Transverse colon (tissue), 4 donors: ENCODE data around the gene GNA12. TPM values are rescaled to one million over a fixed set of nuclear protein-coding genes. Genes with fewer than 3 reads are reported as not detected.
"Not testable (repeated sequence)": the region's sequence is repeated elsewhere in the genome, so short reads cannot be mapped to it uniquely, and the experiment has no call there.

Experiments used
- DNase-seq: peaks from one replicate; pipeline ENCODE4 v3.0.0-alpha.2; 2019
- H3K27ac ChIP-seq, 4 donors: fragments of 200-600 bp; sonication (generic); 2 replicates each; pipeline ENCODE4 v1.5.1; 2016 to 2018; ENCODE audit warnings: inconsistent platforms in 4 of 4
- H3K27me3 ChIP-seq: fragments of 200-600 bp; sonication (generic); 2 replicates; pipeline ENCODE4 v1.5.1; 2017; ENCODE audit warnings: inconsistent platforms
- H3K36me3 ChIP-seq, 4 donors: fragments of 200-600 bp; sonication (generic); 2 replicates each; pipeline ENCODE4 v1.5.1; 2017 to 2019; ENCODE audit warnings: inconsistent platforms in 4 of 4
- H3K4me1 ChIP-seq, 4 donors: fragments of 200-600 bp; sonication (generic); 2 replicates each; pipeline ENCODE4 v1.5.1; 2017 to 2020; ENCODE audit warnings: inconsistent platforms in 4 of 4
- H3K4me3 ChIP-seq, 4 donors: fragments of 200-600 bp; sonication (generic); 1 replicate in 1 of 4; 2 replicates in 3 of 4; pipeline versions ENCODE4 v1.5.1 to v1.6.1; 2017 to 2019; ENCODE audit warnings: inconsistent platforms in 4 of 4
- H3K9me3 ChIP-seq, 2 donors: fragments of 200-600 bp; sonication (generic); 2 replicates each; pipeline ENCODE4 v1.5.1; 2017 to 2019; ENCODE audit warnings: inconsistent platforms in 2 of 2
- CTCF ChIP-seq, 5 experiments: fragments of 200-600 bp in 3 of 5; fragments of 450-650 bp in 2 of 5; sonication (generic) in 3 of 5; IDR thresholded peaks; 1 replicate in 2 of 5; 2 replicates in 3 of 5; pipeline ENCODE4 v1.5.1; 2016 to 2017; ENCODE audit warnings: antibody characterized with exemption in 5 of 5, inconsistent platforms in 3 of 5, mild to moderate bottlenecking in 2 of 5, moderate library complexity in 1 of 5
- EP300 ChIP-seq: sonication (generic); formaldehyde crosslinking; IDR thresholded peaks from one replicate; pipeline ENCODE4 v1.6.1; 2017; ENCODE audit warnings: antibody characterized with exemption, low read depth
- POLR2A ChIP-seq: fragments of 450-650 bp; IDR thresholded peaks from one replicate; pipeline ENCODE4 v1.6.1; 2016; ENCODE audit warnings: antibody characterized with exemption, mild to moderate bottlenecking, moderate library complexity
- POLR2AphosphoS5 ChIP-seq, 3 donors: sonication (generic); formaldehyde crosslinking; IDR thresholded peaks; one replicate each; pipeline ENCODE4 v1.6.1; 2016; ENCODE audit warnings: antibody characterized with exemption in 3 of 3
- WGBS, 2 donors: methylation state at CpG; one replicate each; pipeline ENCODE4 v1.1.5; 2018; ENCODE audit warnings: low coverage in 1 of 2; 5-methylcytosine and 5-hydroxymethylcytosine counted together
- in situ Hi-C, 4 donors: fragments of 200-750 bp; cut with MboI; loops; one replicate each; pipeline versions ENCODE4 v1.15.0 to v1.15.1; 2017; ENCODE audit warnings: low sequenced_read_pairs in 3 of 4, low pct_ligation_motif_present in 1 of 4, low pct_unique_long_range_greater_than_20kb in 1 of 4
- intact Hi-C: fragments of 100-400 bp; cut with DNase I; formaldehyde crosslinking; loops from one replicate; pipeline ENCODE4 v1.15.1; 2023; ENCODE audit warnings: low total_unique reads
- total RNA-seq, 4 donors: library from RNA; depleted of rRNA; stranded (reverse); fragments of >200 nt; gene quantifications; one replicate each; pipeline ENCODE4 v1.1.0, GENCODE V29; 2016

GNA12 gene
- total RNA-seq, 4 donors from 2014 or later, result 18.9 to 39.6 (median 22.2) TPM

- Histone ChIP-seq H3K9me3 (no peaks in the 10 kb centered on the region), H3K4me1 (peaks cover 0 to 7% (median 2%) of the 10 kb centered on the region in 4 donors), H3K27ac (no peak overlapping the region), H3K4me3 (no peak overlapping the region), H3K36me3 (no peaks in the 10 kb centered on the region), H3K27me3 (no peaks in the 10 kb centered on the region)
- WGBS, 2 donors, result 87 to 96% methylated on average over 5 of the region's 5 CpGs
- intact Hi-C loops (no loop called here), in situ Hi-C loops (no loop called here)
- no peak for TF ChIP-seq POLR2AphosphoS5 (IDR thresholded peaks at IDR 0.05)
- no peak for TF ChIP-seq CTCF (IDR thresholded peaks at IDR 0.05)
- TF ChIP-seq EP300, result no peak
- TF ChIP-seq POLR2A, result no peak
- DNase-seq, result no peak
Observed at GRCh38 chr7:2750004-2750407, 94.1 kb downstream of the GNA12 start.

- H3K9me3 ChIP-seq, H3K4me3 ChIP-seq, DNase-seq, H3K4me1 ChIP-seq, H3K27ac ChIP-seq, intact Hi-C loops, H3K27me3 ChIP-seq, in situ Hi-C loops, H3K36me3 ChIP-seq: not testable (repeated sequence)
Observed at GRCh38 chr7:2748684-2749083, 95.4 kb downstream of the GNA12 start.

- H3K4me3 ChIP-seq, intact Hi-C loops, H3K27me3 ChIP-seq, in situ Hi-C loops, H3K4me1 ChIP-seq, H3K36me3 ChIP-seq, H3K9me3 ChIP-seq, H3K27ac ChIP-seq, DNase-seq: not testable (repeated sequence)
- WGBS, 2 donors, result 89 to 100% methylated on average over 3 to 20 of the region's 20 CpGs
Observed at GRCh38 chr7:2743523-2744185, 100.5 kb downstream of the GNA12 start.

- H3K27me3 ChIP-seq, result no peaks in the 10 kb centered on the region
- H3K4me3 ChIP-seq, result no peak overlapping the region
- no peaks in the 10 kb centered on the region for H3K36me3 ChIP-seq
- no peak for DNase-seq
- intact Hi-C loops (no loop called here), in situ Hi-C loops (no loop called here)
- 94 to 96% methylated on average over 9 to 19 of the region's 19 CpGs for WGBS, 2 donors
- H3K4me1 ChIP-seq, result peaks cover 3 to 24% (median 10%) of the 10 kb centered on the region in 4 donors
- TF ChIP-seq CTCF (IDR thresholded peaks at IDR 0.05) (no peak), POLR2AphosphoS5 (IDR thresholded peaks at IDR 0.05) (no peak), POLR2A (no peak), EP300 (no peak)
- peak overlapping the region in 3 of 4 donors; percentile 23 to 62 (median 37) for H3K27ac ChIP-seq
- no peaks in the 10 kb centered on the region for H3K9me3 ChIP-seq
Observed at GRCh38 chr7:2738766-2739549, 105.2 kb downstream of the GNA12 start.

- TF ChIP-seq POLR2AphosphoS5 (IDR thresholded peaks at IDR 0.05) (peak in 2 of 3 donors; percentile 35 to 41), EP300 (no peak), POLR2A (peak; percentile 10)
- peak overlapping the region in 3 of 4 donors; percentile 26 to 62 (median 37) for H3K27ac ChIP-seq
- 67 to 83% methylated on average over 8 to 18 of the region's 18 CpGs for WGBS, 2 donors
- no peaks in the 10 kb centered on the region for H3K9me3 ChIP-seq
- intact Hi-C loops, result no loop called here
- H3K36me3 ChIP-seq, result no peaks in the 10 kb centered on the region
- no peaks in the 10 kb centered on the region for H3K27me3 ChIP-seq
- peaks cover 8 to 34% (median 14%) of the 10 kb centered on the region in 4 donors for H3K4me1 ChIP-seq
- no peak overlapping the region for H3K4me3 ChIP-seq
- peak; percentile 41 for DNase-seq
- in situ Hi-C loops, result no loop called here
Observed at GRCh38 chr7:2737771-2738540, 106.2 kb downstream of the GNA12 start.

GRCh38 chr7:2737005-2737743 lies 106.9 kb downstream of the GNA12 start:
- H3K27me3 ChIP-seq, H3K4me3 ChIP-seq, H3K9me3 ChIP-seq, intact Hi-C loops, in situ Hi-C loops, DNase-seq, H3K36me3 ChIP-seq: not testable (repeated sequence)
- peaks cover 8 to 36% (median 18%) of the 10 kb centered on the region in 4 donors for H3K4me1 ChIP-seq
- 89 to 96% methylated on average over 5 to 15 of the region's 15 CpGs for WGBS, 2 donors
- H3K27ac ChIP-seq, result peak overlapping the region in 1 of 4 donors; percentile 26
